Measurements from ENCODE around the gene PRC1.
"Not testable (repeated sequence)": the region's sequence is repeated elsewhere in the genome, so short reads cannot be mapped to it uniquely, and the experiment has no call there.

Gene PRC1

DNA sequence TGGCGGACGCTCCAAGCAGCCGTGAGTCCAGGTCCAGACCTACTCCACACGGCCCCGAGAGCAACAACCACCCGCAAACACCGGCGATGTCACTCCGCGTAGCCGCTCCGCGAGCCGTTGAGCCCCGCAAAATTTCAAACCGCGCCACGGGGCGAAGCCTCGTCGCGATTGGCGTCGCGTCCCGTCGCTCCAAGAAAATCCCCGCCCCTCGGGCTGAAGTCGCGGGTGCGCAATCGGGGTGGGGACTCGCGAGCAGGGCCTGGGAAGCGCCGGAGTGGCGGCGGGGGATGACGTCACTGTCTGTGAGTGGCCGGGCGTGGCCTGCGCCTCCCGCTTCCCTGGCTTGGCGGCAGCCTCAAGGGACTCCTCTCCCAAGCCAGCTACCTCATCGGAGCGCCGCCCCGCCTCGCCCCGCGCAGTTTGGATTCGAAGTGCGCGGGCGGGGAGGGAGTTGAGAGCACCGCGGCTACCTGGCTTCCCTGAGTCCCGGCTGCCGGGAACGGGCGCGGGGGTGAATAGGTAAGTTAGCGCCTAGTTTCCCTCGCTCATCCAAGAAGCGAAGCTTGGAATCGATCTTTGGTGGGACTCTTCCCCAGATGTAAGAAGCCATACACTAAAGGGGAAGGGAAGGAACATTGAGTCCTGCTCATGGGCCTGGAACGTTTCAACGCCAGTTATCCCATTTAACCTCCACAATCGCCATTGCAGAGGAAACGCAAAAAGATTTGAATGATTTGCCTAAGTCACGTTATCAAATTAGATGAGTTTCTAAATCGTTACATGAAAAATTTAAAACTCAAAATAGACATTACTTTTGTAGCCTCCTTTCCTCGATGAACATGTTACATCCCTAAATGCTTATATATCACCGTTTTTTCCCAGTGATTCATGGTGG is at the start of gene PRC1:
Gene PRC1 (minus strand): TSS at position 119 of the 895 bp plus-strand sequence. CDS start 118 bp downstream, at position 1.
- DNase-seq, result peak; percentile 92 to 96 (median 94)

DNA sequence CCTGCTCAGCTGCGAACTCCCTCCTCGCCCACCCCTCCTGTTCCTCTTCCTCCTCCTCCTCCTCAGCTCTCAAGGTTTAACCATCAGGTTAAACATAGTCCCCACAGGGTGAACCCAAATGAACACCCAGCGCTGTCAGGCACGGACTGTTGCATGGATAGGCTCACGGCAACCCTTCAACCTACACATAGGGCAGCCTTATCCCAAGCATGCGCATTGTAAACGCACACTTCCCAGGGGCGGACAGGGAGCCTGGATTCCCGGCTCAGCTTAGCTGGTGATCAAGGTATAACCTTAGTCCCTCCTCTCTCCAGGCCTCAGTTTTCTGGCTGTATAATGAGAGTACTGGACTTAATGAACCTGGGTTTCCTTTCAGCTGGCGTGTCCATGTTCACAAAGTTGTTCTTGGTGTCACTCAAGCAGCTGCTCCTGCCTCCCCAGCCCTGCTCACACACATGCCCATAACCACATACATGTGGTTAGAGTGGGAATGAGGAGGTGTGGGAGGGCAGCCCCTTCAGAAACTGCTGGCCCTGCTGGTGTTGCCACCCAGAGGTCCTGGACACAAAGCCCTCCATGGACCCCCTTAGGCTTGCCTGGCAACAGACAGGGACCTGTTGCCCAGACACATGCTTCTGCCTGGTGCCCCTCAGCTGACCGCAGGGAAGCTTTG is 49.0 kb upstream of the PRC1 start:
- DNase-seq, result no peak

DNA sequence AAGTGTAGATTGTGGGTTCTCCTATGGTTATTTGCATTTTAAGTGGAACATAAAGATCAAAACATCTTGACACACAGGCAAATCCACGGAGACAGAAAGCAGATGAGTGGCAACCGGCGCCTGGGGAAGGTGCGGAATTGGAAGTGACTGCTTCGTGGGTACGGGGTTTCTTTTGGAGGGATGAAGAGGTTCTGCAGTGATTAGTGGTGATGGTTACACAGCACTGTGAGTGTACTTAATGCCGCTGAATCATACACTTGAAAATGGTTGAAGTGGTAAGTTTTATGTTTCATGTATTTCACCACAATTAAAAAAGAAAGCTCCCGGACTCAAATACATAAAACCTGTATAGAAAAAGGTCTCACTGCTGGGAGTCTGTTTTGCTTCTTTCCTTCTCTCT is 46.5 kb upstream of the PRC1 start:
- no peak for DNase-seq

DNA sequence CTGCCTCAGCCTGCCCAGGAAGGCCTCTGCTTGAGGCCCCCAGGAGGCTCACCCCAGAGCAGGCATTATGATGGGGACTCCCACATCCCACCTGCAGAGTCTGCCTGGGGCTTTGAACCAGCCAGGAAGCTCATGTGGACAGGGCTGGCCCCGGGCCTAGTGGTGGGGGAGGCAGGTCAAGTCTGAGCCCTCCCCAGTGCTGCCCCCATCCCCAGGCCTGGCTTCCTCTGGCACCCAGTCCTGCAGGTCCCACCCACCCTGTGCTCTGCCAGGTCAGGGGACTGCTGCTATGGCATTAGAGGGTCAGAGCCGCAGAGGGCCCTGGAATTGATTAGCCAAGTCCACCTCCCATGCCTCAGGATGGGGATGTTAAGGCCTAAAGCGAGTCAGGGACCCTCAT is 45.7 kb upstream of the PRC1 start:
- no peak for DNase-seq

DNA sequence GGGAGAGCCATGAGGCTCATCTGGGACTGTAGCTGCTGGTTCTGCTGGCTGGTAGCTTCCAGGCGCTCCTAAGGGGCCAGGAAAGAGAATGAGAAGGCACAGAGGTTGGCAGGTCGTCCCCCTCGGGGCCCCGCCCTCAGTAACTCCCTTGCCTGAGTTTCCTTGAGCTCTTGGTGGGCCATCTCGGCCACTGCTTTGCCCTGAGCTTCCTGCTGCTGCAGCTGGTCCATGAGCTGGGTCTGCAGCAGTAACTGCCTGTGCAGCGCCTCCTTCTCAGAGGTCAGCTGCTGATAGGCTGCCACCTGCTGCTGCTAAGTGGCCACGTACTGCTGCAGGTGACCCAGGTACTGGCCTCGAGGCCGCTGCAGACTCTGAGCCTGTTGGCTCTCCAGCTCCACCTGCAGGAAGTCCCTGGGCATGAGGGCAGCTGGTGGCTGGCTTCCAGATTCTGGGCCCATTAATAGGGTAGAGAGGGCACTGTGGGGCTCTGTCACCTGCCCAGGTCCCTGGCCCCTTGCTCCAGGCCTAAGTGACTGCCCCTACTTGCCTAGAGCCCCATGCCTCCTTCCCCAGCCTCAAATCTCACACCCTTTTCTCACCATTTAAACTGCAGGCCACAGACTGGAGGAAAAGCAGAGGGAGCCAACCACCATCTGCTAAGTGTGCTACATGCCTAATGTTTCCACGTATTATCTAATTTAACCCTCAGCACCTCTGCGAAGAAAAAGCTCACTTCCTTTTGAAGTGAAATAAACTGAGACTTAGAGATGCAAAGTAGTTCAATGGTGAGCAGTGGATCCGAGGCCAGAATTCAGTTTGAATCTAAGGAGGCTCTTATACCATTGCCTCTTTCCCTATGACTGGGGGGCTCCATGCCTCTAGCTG is 38.8 kb upstream of the PRC1 start:
- peak in 5 of 6 experiments; percentile 10 to 40 (median 22) for DNase-seq

- DNase-seq, result no peak
Measured at GRCh38 chr15:91031796-91032195, 37.5 kb upstream of the PRC1 start.

GRCh38 chr15:91027677-91028076 is 33.3 kb upstream of the PRC1 start:
- no peak for DNase-seq

- DNase-seq, result no peak
Measured at GRCh38 chr15:91023720-91024119, 29.4 kb upstream of the PRC1 start.

GRCh38 chr15:91022832-91023129 is 28.4 kb upstream of the PRC1 start:
- no peak for DNase-seq

- peak; percentile 68 to 76 (median 72) for DNase-seq
Measured at GRCh38 chr15:91022075-91022831, 27.9 kb upstream of the PRC1 start, which contains the start of gene VPS33B. VPS33B (minus strand) TSS chr15:91022594; CDS start chr15:91022249, 345 bp downstream.

GRCh38 chr15:91021516-91022074 is 27.3 kb upstream of the PRC1 start:
- DNase-seq, result no peak

DNA sequence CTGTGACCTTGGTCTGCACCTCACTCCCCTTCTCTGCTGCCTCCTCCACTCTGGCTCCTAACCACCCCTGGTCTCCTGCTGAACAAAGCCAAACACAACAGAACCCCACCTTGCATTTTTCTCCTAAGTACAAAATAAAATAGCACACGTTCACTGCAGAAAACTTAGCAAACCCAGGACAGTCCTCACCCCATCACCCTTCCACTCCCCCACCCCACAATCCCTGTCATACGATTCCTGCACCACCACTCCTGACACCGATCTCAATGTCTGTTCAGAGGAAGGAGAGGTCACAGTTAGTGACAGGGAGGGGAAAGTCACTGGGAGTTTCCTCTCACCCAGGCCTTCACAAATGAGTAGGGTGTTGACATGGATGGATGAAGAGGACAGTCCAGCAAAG is 23.8 kb upstream of the PRC1 start:
- no peak for DNase-seq

DNA sequence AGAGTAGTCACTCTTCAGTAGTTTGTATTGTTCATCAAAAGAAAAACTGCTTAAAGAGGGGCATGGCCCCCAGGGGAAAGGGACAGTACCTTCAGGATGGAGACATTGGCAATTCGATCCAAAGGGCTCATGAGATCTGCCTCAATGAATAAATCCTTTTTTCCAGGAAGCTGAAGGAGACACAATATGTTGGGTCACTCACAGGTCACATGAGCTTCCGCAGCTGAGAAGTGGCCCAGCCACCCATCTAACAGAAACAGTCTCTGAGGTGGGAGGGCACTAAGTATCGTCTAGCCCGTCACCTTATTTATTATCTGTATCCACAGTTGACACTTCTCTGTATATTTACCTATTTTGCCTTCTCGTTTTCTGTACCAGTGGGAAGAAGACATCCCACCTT is 23.4 kb upstream of the PRC1 start:
- no peak for DNase-seq

DNA sequence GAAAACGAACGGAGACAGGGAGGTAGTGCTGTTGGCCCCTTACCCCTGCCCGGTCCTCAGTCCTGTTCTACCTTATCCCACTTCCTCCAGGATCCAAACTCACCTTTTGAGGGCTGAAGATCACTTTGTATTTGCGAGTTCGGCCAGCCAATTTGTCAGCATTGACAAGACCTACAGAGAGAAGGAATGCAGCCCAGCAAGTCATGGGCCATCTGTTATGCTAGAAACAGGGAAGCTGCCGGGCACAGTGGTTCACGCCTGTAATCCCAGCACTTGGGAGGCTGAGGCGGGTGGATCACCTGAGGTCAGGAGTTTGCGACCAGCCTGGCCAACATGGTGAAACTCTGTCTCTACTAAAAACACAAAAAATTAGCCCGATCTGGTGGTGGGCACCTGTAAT is 19.4 kb upstream of the PRC1 start:
- not testable (repeated sequence) for DNase-seq

DNA sequence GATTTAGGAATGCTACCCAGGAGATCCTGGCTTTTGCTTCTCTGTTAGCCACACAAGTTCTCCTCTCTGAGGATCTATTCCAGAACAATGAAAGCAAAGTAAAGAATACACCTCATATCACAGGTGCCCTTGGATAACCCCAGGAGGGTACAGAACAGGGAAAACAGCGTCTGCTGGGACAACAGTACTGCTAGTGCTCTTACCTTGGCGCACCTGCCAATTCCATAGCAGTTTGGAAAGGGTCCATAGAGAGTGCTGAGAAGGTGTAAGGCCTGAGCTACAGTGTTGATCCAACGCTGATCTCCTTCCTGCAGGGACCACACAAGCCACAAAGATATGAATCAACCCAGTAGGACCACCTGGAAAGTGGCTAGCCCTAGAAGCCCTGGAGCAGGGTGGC is 12.9 kb upstream of the PRC1 start:
- DNase-seq, result no peak

GRCh38 chr15:91001209-91001608 is 6.9 kb upstream of the PRC1 start:
- no peak for DNase-seq

GRCh38 chr15:90998737-90999136 is 4.4 kb upstream of the PRC1 start:
- DNase-seq, result no peak

GRCh38 chr15:90994059-90994416 is 297 bp downstream of the PRC1 start:
- peak in 1 of 6 experiments; percentile 22 for DNase-seq

DNA sequence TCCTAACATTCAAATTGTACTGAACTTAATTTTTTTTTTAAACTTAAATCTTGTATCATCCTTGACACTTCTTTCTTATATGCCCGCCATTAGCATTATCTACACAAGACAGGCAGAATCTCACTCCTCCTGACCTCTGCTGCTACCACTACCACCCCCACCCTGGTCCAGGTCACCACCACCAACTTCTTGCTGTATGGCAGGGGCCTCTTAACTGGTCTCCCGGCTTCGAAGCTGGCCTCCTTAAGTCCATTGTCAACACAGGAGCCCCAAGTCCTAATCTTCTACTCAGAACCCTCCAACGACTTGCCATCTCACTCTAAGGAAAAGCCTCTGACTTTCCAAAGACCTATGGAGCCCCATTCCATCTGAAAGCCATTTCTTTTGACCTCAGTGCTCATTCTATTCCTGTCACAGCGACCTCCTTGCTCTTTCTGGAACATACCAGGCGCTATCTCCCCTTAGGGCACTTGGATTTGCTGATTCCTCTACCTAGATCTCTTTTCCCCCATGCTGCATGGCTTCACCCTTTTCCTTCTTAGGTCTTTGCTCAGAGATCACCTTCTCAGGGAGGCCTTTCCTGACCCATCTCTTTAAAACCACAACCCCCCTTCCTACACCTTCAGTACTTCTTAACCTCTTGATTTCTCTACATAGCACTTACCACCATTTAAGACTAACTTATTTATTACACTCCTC is 2.6 kb downstream of the PRC1 start:
- no peak for DNase-seq

DNA sequence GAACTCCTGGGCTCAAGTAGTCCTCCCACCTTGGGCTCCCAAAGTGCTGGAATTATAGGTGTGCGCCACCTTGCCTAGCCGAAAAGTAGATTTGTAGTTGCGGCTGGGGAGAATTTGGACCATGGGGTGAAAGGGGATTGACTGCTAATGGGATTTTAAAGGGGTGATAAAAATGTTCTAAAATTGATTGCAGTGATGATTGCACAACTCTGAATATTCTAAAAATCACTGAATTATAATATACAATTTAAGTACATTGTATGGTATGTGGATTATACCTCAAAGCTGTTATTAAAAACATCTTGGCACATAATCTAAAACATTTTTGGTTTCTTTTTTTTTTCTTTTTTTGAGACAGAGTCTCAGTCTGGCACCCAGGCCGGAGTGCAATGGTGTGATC is 3.9 kb downstream of the PRC1 start:
- DNase-seq, result no peak

DNA sequence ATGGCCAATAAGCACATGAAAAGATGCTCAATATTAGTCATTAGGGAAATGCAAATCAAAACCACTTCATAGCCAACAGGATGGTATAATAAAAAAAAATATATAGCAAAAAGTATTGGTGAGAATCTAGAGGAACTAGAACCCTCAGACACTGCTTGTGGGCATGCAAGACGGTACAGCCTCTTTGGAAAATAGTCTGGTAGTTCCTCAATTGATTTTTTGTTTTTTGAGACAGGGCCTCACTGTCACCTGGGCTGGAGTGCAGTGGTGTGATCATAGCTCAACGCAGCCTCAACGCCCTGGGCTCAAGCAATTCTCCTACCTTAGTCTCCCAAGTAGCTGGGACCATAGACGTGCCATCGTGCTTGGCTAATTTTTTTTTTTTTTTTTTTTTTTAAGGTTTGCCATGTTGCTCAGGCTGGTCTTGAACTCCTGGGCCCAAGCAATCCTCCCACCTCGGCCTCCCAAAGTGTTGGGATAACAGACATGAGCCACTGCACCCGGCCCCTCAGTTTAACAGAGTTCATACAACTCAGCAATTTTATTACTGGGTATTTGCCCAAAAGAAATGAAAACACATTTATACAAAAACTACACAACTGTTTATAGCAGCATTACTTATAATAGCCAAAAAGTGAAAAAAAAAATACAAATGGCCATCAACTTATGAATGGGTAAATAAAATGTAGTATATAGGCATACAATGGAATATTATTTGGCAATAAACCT is 5.1 kb downstream of the PRC1 start:
- no peak for DNase-seq
